ENCODE data around the gene ACAD11.
"Not testable (repeated sequence)": the region's sequence is repeated elsewhere in the genome, so short reads cannot be mapped to it uniquely, and the experiment has no call there.

The ACAD11 gene

GRCh38 chr3:132597660-132598059, 61.9 kb downstream of the ACAD11 start:
- no peak for DNase-seq (ENCODE audit: low read depth)

GRCh38 chr3:132596816-132597433, 62.7 kb downstream of the ACAD11 start, which contains the start of gene ACKR4:
TSS of gene ACKR4 (plus strand) at chr3:132597270. CDS start at chr3:132600398, 3,128 bp downstream.
- DNase-seq (ENCODE audit: low read depth) = no peak

- DNase-seq (ENCODE audit: low read depth) = no peak
These were observed 63.3 kb downstream of the ACAD11 start for GRCh38 chr3:132596326-132596725.

GRCh38 chr3:132595014-132595413, 64.6 kb downstream of the ACAD11 start:
- no peak for DNase-seq (ENCODE audit: low read depth)

- DNase-seq (ENCODE audit: low read depth) = no peak
These were observed 65.1 kb downstream of the ACAD11 start for GRCh38 chr3:132594498-132594897.

- no peak for DNase-seq (ENCODE audit: low read depth)
These were observed 65.7 kb downstream of the ACAD11 start for GRCh38 chr3:132593947-132594323.

- no peak for DNase-seq (ENCODE audit: low read depth)
These were observed 66.2 kb downstream of the ACAD11 start for GRCh38 chr3:132593241-132593946.

- no peak for DNase-seq (ENCODE audit: low read depth)
These were observed 67.4 kb downstream of the ACAD11 start for GRCh38 chr3:132592216-132592615.

GRCh38 chr3:132587401-132587800, 72.2 kb downstream of the ACAD11 start:
- no peak for DNase-seq (ENCODE audit: low read depth)

- no peak for DNase-seq (ENCODE audit: low read depth)
These were observed 85.8 kb downstream of the ACAD11 start for GRCh38 chr3:132573797-132574211.

- no peak for DNase-seq (ENCODE audit: low read depth)
These were observed 89.6 kb downstream of the ACAD11 start for GRCh38 chr3:132570016-132570415.

GRCh38 chr3:132569580-132569979, 90.0 kb downstream of the ACAD11 start:
- DNase-seq (ENCODE audit: low read depth) = no peak

GRCh38 chr3:132569153-132569552, 90.5 kb downstream of the ACAD11 start:
- no peak for DNase-seq (ENCODE audit: low read depth)

GRCh38 chr3:132568422-132568821, 91.2 kb downstream of the ACAD11 start:
- no peak for DNase-seq (ENCODE audit: low read depth)

GRCh38 chr3:132564070-132564465, 95.5 kb downstream of the ACAD11 start:
- no peak for DNase-seq (ENCODE audit: low read depth)

GRCh38 chr3:132563420-132564069, 96.1 kb downstream of the ACAD11 start:
- no peak for DNase-seq (ENCODE audit: low read depth)

GRCh38 chr3:132561003-132561402, 98.6 kb downstream of the ACAD11 start:
- no peak for DNase-seq (ENCODE audit: low read depth)

GRCh38 chr3:132556508-132557159, 103.0 kb downstream of the ACAD11 start:
- no peak for DNase-seq (ENCODE audit: low read depth)

GRCh38 chr3:132556036-132556386, 103.6 kb downstream of the ACAD11 start:
- not testable (repeated sequence) for DNase-seq (ENCODE audit: low read depth)

GRCh38 chr3:132555306-132556035, 104.1 kb downstream of the ACAD11 start:
- no peak for DNase-seq (ENCODE audit: low read depth)

GRCh38 chr3:132554437-132554836, 105.2 kb downstream of the ACAD11 start:
- no peak for DNase-seq (ENCODE audit: low read depth)

GRCh38 chr3:132553826-132554225, 105.8 kb downstream of the ACAD11 start:
- no peak for DNase-seq (ENCODE audit: low read depth)
